ENCODE measurements around the gene FAM216B. TPM values are rescaled to one million over a fixed set of nuclear protein-coding genes. Genes with fewer than 3 reads are reported as not detected.

FAM216B gene
- total RNA-seq, 6 experiments from 2014 or later: not detected

- Histone ChIP-seq H3K27me3 (no peaks in the 10 kb centered on the region), H3K27ac (no peak overlapping the region), H3K9me3 (no peaks in the 10 kb centered on the region), H3K36me3 (no peaks in the 10 kb centered on the region), H3K4me1 (peaks cover 0 to 7% (median 0%) of the 10 kb centered on the region in 4 donors), H3K4me3 (no peak overlapping the region)
- TF ChIP-seq CTCF (IDR thresholded peaks at IDR 0.05) (peak; percentile 30 to 51 (median 40)), POLR2A (IDR thresholded peaks at IDR 0.05) (no peak)
- DNase-seq (peak in 1 of 3 donors; percentile 53), ATAC-seq (peak; percentile 78 to 94 (median 88))
- intact Hi-C loops (cut with DNase I): no loop called here
- 46% methylated on average over 10 of the region's 10 CpGs for WGBS (ENCODE audit: insufficient coverage, low coverage, low lambda C conversion rate, missing lambda C conversion rate)
Observed at GRCh38 chr13:42836930-42837690, 55.7 kb downstream of the FAM216B start.

Other genes with a start within 250 kb of the FAM216B start
- gene TNFSF11, start 207.4 kb upstream of the FAM216B start, total RNA-seq: 1 to 10 TPM in 1 of 6 experiments, under 1 TPM in 5; 0.15 to 1.5 (median 0.45) TPM
- gene EPSTI1, start 210.7 kb downstream of the FAM216B start, total RNA-seq: 1 to 10 TPM; 2.5 to 9.9 (median 5.2) TPM
- 1 to 10 TPM; 4.1 to 9.4 (median 6.9) TPM for gene DNAJC15, start 242.0 kb downstream of the FAM216B start, total RNA-seq